Central memory CD8-positive, alpha-beta T cell (primary cell): Measurements from ENCODE around the gene BCORL1.

ENCODE experiments used
- ATAC-seq: fragments of 150-1000 bp; cut with Tn5 transposase; replicated peaks from 2 replicates; pipeline ENCODE4 v1.10.0; 2022; ENCODE audit warnings: mild to moderate bottlenecking, moderate FRiP score, moderate number of reproducible peaks; ENCODE audit not compliant: poor library complexity, severe bottlenecking; ENCODE audit errors: extremely low read depth
- DNase-seq, 2 donors: peaks; one replicate each; pipeline ENCODE4 v3.0.0; 2021; ENCODE audit warnings: low spot score in 2 of 2
- H3K27ac Mint-ChIP-seq: one replicate; pipeline ENCODE4 v1.8.0; 2022; ENCODE audit warnings: low read depth, mild to moderate bottlenecking, moderate library complexity, mixed read lengths
- H3K27me3 Mint-ChIP-seq: one replicate; pipeline ENCODE4 v1.8.0; 2022; ENCODE audit warnings: mixed read lengths
- H3K36me3 Mint-ChIP-seq: one replicate; pipeline ENCODE4 v1.8.0; 2022; ENCODE audit warnings: mild to moderate bottlenecking, moderate library complexity, mixed read lengths; ENCODE audit not compliant: insufficient read depth
- H3K4me1 Mint-ChIP-seq: one replicate; pipeline ENCODE4 v1.8.0; 2022; ENCODE audit warnings: mixed read lengths
- H3K4me3 Mint-ChIP-seq: one replicate; pipeline ENCODE4 v1.8.0; 2022; ENCODE audit warnings: mild to moderate bottlenecking, moderate library complexity, mixed read lengths
- H3K9me3 Mint-ChIP-seq: one replicate; pipeline ENCODE4 v1.8.0; 2022; ENCODE audit warnings: mixed read lengths

Gene BCORL1

GRCh38 chrX:130055899-130056298 is 73.5 kb downstream of the BCORL1 start:
- no peaks in the 10 kb centered on the region for H3K27me3 Mint-ChIP-seq
- H3K9me3 Mint-ChIP-seq, result no peaks in the 10 kb centered on the region
- no peaks in the 10 kb centered on the region for H3K4me1 Mint-ChIP-seq
- ATAC-seq (no peak), DNase-seq (no peak)
- H3K4me3 Mint-ChIP-seq, result no peak overlapping the region
- H3K36me3 Mint-ChIP-seq, result peaks cover 17% of the 10 kb centered on the region
- H3K27ac Mint-ChIP-seq, result no peak overlapping the region

GRCh38 chrX:130057209-130057608 is 74.8 kb downstream of the BCORL1 start:
- no peak for ATAC-seq
- H3K4me3 Mint-ChIP-seq, result no peak overlapping the region

GRCh38 chrX:130058652-130059051 is 76.2 kb downstream of the BCORL1 start:
- Mint-ChIP-seq H3K4me1 (no peaks in the 10 kb centered on the region), H3K36me3 (peaks cover 12% of the 10 kb centered on the region), H3K9me3 (no peaks in the 10 kb centered on the region), H3K27me3 (no peaks in the 10 kb centered on the region), H3K4me3 (peak overlapping the region; percentile 61), H3K27ac (no peak overlapping the region)
- DNase-seq (no peak), ATAC-seq (no peak)

More at GRCh38 chrX:130057209-130057608, 74.8 kb downstream of the BCORL1 start:
- Mint-ChIP-seq H3K36me3 (peaks cover 11% of the 10 kb centered on the region), H3K27me3 (no peaks in the 10 kb centered on the region), H3K27ac (no peak overlapping the region), H3K4me1 (no peaks in the 10 kb centered on the region), H3K9me3 (no peaks in the 10 kb centered on the region)
- DNase-seq, result no peak

- DNase-seq (peak; percentile 68 to 78), ATAC-seq (peak; percentile 83)
- Mint-ChIP-seq H3K27me3 (no peaks in the 10 kb centered on the region), H3K4me3 (peak overlapping the region; percentile 61), H3K9me3 (no peaks in the 10 kb centered on the region), H3K4me1 (no peaks in the 10 kb centered on the region), H3K27ac (peak overlapping the region; percentile 44), H3K36me3 (peaks cover 10% of the 10 kb centered on the region)
Measured at GRCh38 chrX:130060122-130061069, 78.0 kb downstream of the BCORL1 start.

GRCh38 chrX:130066975-130067615 is 84.7 kb downstream of the BCORL1 start:
- Mint-ChIP-seq H3K27me3 (no peaks in the 10 kb centered on the region), H3K36me3 (peaks cover 40% of the 10 kb centered on the region), H3K4me3 (no peak overlapping the region), H3K9me3 (no peaks in the 10 kb centered on the region), H3K4me1 (peaks cover 4% of the 10 kb centered on the region), H3K27ac (no peak overlapping the region)
- ATAC-seq (no peak), DNase-seq (no peak)

- DNase-seq (no peak), ATAC-seq (no peak)
- Mint-ChIP-seq H3K27me3 (no peaks in the 10 kb centered on the region), H3K4me1 (peaks cover 4% of the 10 kb centered on the region), H3K27ac (no peak overlapping the region), H3K9me3 (no peaks in the 10 kb centered on the region), H3K36me3 (peaks cover 52% of the 10 kb centered on the region), H3K4me3 (no peak overlapping the region)
Measured at GRCh38 chrX:130071611-130072344, 89.3 kb downstream of the BCORL1 start.

- no peak overlapping the region for H3K4me3 Mint-ChIP-seq
Measured at GRCh38 chrX:130072345-130072740, 89.9 kb downstream of the BCORL1 start.

GRCh38 chrX:130075777-130076176 is 93.3 kb downstream of the BCORL1 start:
- no peaks in the 10 kb centered on the region for H3K27me3 Mint-ChIP-seq
- no peak overlapping the region for H3K4me3 Mint-ChIP-seq
- DNase-seq (no peak), ATAC-seq (no peak)
- peaks cover 10% of the 10 kb centered on the region for H3K4me1 Mint-ChIP-seq
- peaks cover 32% of the 10 kb centered on the region for H3K36me3 Mint-ChIP-seq
- H3K27ac Mint-ChIP-seq, result no peak overlapping the region
- no peaks in the 10 kb centered on the region for H3K9me3 Mint-ChIP-seq

More at GRCh38 chrX:130072345-130072740, 89.9 kb downstream of the BCORL1 start:
- Mint-ChIP-seq H3K9me3 (no peaks in the 10 kb centered on the region), H3K27ac (no peak overlapping the region), H3K36me3 (peaks cover 49% of the 10 kb centered on the region), H3K27me3 (no peaks in the 10 kb centered on the region), H3K4me1 (peaks cover under 1% of the 10 kb centered on the region)
- DNase-seq, result no peak
- ATAC-seq, result no peak

- Mint-ChIP-seq H3K27me3 (no peaks in the 10 kb centered on the region), H3K4me1 (peaks cover 46% of the 10 kb centered on the region), H3K9me3 (no peaks in the 10 kb centered on the region), H3K4me3 (no peak overlapping the region), H3K36me3 (peaks cover 20% of the 10 kb centered on the region), H3K27ac (peak overlapping the region; percentile 73)
- ATAC-seq (no peak), DNase-seq (peak; percentile 24 to 25)
Measured at GRCh38 chrX:130079824-130080406, 97.5 kb downstream of the BCORL1 start.

- Mint-ChIP-seq H3K27me3 (no peaks in the 10 kb centered on the region), H3K4me1 (peaks cover 46% of the 10 kb centered on the region), H3K9me3 (no peaks in the 10 kb centered on the region), H3K4me3 (no peak overlapping the region), H3K27ac (peak overlapping the region; percentile 89), H3K36me3 (peaks cover 15% of the 10 kb centered on the region)
- no peak for ATAC-seq
- no peak for DNase-seq
Measured at GRCh38 chrX:130080791-130081367, 98.4 kb downstream of the BCORL1 start.

GRCh38 chrX:130081421-130082045 is 99.1 kb downstream of the BCORL1 start:
- DNase-seq (no peak), ATAC-seq (no peak)
- Mint-ChIP-seq H3K9me3 (no peaks in the 10 kb centered on the region), H3K27ac (peak overlapping the region; percentile 89), H3K4me3 (peak overlapping the region; percentile 83), H3K36me3 (peaks cover 14% of the 10 kb centered on the region), H3K4me1 (peaks cover 53% of the 10 kb centered on the region), H3K27me3 (no peaks in the 10 kb centered on the region)
